Loucy (cell line): Measurements from ENCODE around the gene TBC1D22A.

Experiments used
- H2AFZ ChIP-seq: fragments of 200-600 bp; sonication (generic); 2 replicates; pipeline ENCODE4 v1.6.0; 2016; ENCODE audit warnings: antibody characterized with exemption, mild to moderate bottlenecking, low read length, moderate library complexity
- H3F3A ChIP-seq: fragments of 200-600 bp; 2 replicates; pipeline ENCODE4 v1.6.0; 2016; ENCODE audit warnings: antibody characterized with exemption, low read depth, mild to moderate bottlenecking
- H3K27me3 ChIP-seq: fragments of 200-600 bp; sonication (generic); 2 replicates; pipeline ENCODE4 v1.6.1; 2014; ENCODE audit warnings: low read length, mild to moderate bottlenecking; ENCODE audit not compliant: insufficient read depth, poor library complexity, severe bottlenecking
- H3K36me3 ChIP-seq: fragments of 200-600 bp; sonication (generic); 2 replicates; pipeline ENCODE4 v1.6.1; 2016; ENCODE audit warnings: low read length; ENCODE audit not compliant: insufficient read depth
- H3K4me1 ChIP-seq: fragments of 200-600 bp; sonication (generic); 2 replicates; pipeline ENCODE4 v1.5.1; 2014; ENCODE audit warnings: low read length, mild to moderate bottlenecking; ENCODE audit not compliant: insufficient read depth, poor library complexity, severe bottlenecking
- H3K4me2 ChIP-seq: fragments of 200-600 bp; sonication (generic); 2 replicates; pipeline ENCODE4 v1.6.0; 2014; ENCODE audit warnings: antibody characterized with exemption, low read length, low read depth, mild to moderate bottlenecking; ENCODE audit not compliant: poor library complexity, severe bottlenecking
- H3K4me3 ChIP-seq: fragments of 200-600 bp; sonication (generic); 2 replicates; pipeline ENCODE4 v1.5.1; 2014; ENCODE audit warnings: low read length, mild to moderate bottlenecking, mixed read lengths; ENCODE audit not compliant: poor library complexity, severe bottlenecking
- H3K79me2 ChIP-seq: fragments of 200-600 bp; sonication (generic); 2 replicates; pipeline ENCODE4 v1.6.1; 2014; ENCODE audit warnings: low read length; ENCODE audit not compliant: insufficient read depth
- H3K9ac ChIP-seq: fragments of 200-600 bp; sonication (generic); 2 replicates; pipeline ENCODE4 v1.6.0; 2014; ENCODE audit warnings: mild to moderate bottlenecking, low read depth, low read length, moderate library complexity; ENCODE audit not compliant: poor library complexity, severe bottlenecking
- H3K9me2 ChIP-seq: fragments of 200-600 bp; sonication (generic); replicated peaks from 2 replicates; pipeline ENCODE4 v1.6.1; 2016; ENCODE audit warnings: low read depth, low read length, mixed read lengths
- H3K9me3 ChIP-seq: fragments of 200-600 bp; sonication (generic); 2 replicates; pipeline ENCODE4 v1.6.1; 2014; ENCODE audit warnings: mild to moderate bottlenecking, antibody characterized with exemption, low read length, low read depth; ENCODE audit not compliant: insufficient read depth
- H4K20me1 ChIP-seq: fragments of 200-600 bp; sonication (generic); 2 replicates; pipeline ENCODE4 v1.6.0; 2014; ENCODE audit warnings: antibody characterized with exemption, low read length, mild to moderate bottlenecking; ENCODE audit not compliant: insufficient read depth, poor library complexity, severe bottlenecking
- CTCF ChIP-seq: fragments of 200-600 bp; sonication (generic); conservative IDR thresholded peaks from 2 replicates; pipeline ENCODE4 v1.5.1; 2014; ENCODE audit warnings: mild to moderate bottlenecking, antibody characterized with exemption, low read length
- EZH2phosphoT487 ChIP-seq: fragments of 200-600 bp; IDR thresholded peaks from 2 replicates; pipeline ENCODE4 v1.6.1; 2018; ENCODE audit warnings: antibody characterized with exemption, mild to moderate bottlenecking, moderate library complexity, borderline replicate concordance

The TBC1D22A gene

GRCh38 chr22:46792061-46792796, 29.8 kb downstream of the TBC1D22A start:
- Histone ChIP-seq H3K79me2 (peaks cover 55% of the 10 kb centered on the region), H3K9me3 (no peaks in the 10 kb centered on the region), H3K9ac (no peak overlapping the region), H3K9me2 (no peaks in the 10 kb centered on the region), H3K36me3 (peaks cover 39% of the 10 kb centered on the region; the same call in 1 of the 2 replicates), H3K4me1 (peaks cover 24% of the 10 kb centered on the region), H3K27me3 (no peaks in the 10 kb centered on the region), H4K20me1 (no peaks in the 10 kb centered on the region), H3K4me2 (no peak overlapping the region), H3K4me3 (no peak overlapping the region), H2AFZ (no peak overlapping the region), H3F3A (no peaks in the 10 kb centered on the region)
- TF ChIP-seq CTCF (no peak), EZH2phosphoT487 (no peak)

DNA sequence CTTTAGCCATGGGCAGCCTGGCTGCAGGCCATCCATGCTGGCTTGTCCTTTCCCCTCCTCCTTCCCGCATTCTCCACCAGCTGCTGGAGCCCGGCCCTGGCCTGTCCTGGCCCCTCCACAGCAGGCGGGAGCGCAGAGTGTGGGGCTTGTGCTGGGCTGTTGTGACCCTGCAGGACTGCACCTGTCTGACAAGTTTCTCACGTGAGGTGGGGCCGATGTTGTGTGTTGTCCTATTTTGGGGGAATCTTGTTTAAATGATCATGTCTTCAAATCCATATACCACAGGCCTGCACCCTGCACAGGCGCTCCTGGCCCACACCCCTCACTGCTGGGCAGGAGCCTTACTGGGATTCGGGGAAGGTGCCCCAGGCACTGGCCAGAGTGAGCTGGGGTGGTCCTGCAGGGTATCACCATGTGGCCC, 30.4 kb downstream of the TBC1D22A start:
- Histone ChIP-seq H3K9ac (no peak overlapping the region), H3K4me1 (peaks cover 24% of the 10 kb centered on the region), H3K4me3 (no peak overlapping the region), H3K9me3 (no peaks in the 10 kb centered on the region), H3K36me3 (peaks cover 45% of the 10 kb centered on the region; the same call in 1 of the 2 replicates), H3F3A (no peaks in the 10 kb centered on the region), H3K27me3 (no peaks in the 10 kb centered on the region), H3K79me2 (peaks cover 49% of the 10 kb centered on the region), H3K9me2 (no peaks in the 10 kb centered on the region), H2AFZ (no peak overlapping the region), H3K4me2 (no peak overlapping the region), H4K20me1 (no peaks in the 10 kb centered on the region)
- no peak for TF ChIP-seq CTCF
- TF ChIP-seq EZH2phosphoT487: no peak

- peaks cover 24% of the 10 kb centered on the region for H3K4me1 ChIP-seq
Observed at GRCh38 chr22:46793497-46793896, 31.0 kb downstream of the TBC1D22A start.

More at GRCh38 chr22:46793497-46793896, 31.0 kb downstream of the TBC1D22A start:
- Histone ChIP-seq H3F3A (no peaks in the 10 kb centered on the region), H3K27me3 (no peaks in the 10 kb centered on the region), H3K9ac (no peak overlapping the region), H3K9me2 (no peaks in the 10 kb centered on the region), H3K4me3 (no peak overlapping the region), H3K4me2 (no peak overlapping the region), H3K9me3 (no peaks in the 10 kb centered on the region), H2AFZ (no peak overlapping the region), H3K36me3 (peaks cover 51% of the 10 kb centered on the region; the same call in 1 of the 2 replicates), H4K20me1 (no peaks in the 10 kb centered on the region), H3K79me2 (peaks cover 42% of the 10 kb centered on the region)
- TF ChIP-seq EZH2phosphoT487 (no peak), CTCF (no peak)
